Stimulated activated CD4-positive, alpha-beta T cell treated with anti-CD3 and anti-CD28 coated beads, TNF-alpha, amount 100 ng/mL, for 1 hour (primary cell): Measurements from ENCODE around the gene ARID1A.

Experiments used
- DNase-seq, 3 donors: peaks; one replicate each; pipeline ENCODE4 v3.0.0-alpha.2; 2020; ENCODE audit warnings: low read depth in 3 of 3, low spot score in 1 of 3

ARID1A gene

DNA sequence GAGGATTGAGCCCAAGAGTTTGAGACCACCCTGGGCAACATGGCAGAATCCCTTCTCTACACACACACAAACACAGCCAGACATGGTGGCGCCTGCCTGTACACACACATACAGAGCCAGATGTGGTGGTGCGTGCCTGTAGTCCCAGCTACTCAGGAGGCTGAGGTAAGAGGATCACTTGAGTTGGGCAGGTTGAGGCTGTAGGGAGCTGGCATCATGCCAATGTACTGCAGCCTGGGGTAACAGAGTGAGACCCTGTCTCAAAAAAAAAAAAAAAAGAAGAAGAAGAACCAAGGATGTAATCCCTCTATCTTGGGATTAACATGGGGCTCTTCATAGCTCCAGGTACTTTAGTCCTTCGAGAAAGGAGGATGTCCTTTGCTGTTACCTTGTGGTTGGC, 62.5 kb downstream of the ARID1A start:
- DNase-seq, result no peak

DNA sequence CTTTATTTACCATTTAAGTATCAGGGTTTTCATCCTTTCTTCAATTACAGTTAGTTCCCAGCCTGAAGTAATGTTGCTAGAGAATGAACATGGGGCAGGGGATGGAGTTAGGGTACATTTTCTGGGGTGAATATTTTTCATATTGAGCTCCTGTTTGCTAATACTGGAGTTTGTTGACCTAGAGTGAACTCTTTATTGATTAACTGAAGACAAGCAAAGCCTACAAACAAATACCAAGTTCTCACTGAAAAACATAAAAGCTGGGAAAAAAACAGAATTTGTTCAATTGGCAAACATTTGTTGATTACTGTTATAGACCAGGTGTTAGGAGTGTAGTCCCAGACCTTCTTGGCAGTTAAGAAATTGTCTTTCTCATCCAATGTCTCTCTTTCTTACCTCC, 63.7 kb downstream of the ARID1A start:
- no peak for DNase-seq

DNA sequence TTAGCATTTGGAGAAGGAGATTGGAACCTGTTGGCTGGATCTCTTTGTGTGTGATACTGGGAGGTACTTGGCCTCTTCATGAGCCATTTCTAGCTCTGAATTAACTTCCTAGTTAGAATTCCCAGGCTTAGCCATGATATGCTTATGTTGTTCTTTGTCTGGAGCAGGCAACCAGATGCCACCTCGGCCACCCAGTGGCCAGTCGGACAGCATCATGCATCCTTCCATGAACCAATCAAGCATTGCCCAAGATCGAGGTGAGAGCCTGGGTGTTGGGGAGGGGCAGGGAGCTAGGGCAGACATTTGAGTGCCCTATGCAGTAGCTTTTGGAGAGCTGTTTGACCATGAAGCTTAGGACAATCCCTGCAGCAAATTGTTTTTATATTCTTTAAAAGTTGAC, 65.4 kb downstream of the ARID1A start:
- DNase-seq, result no peak

DNA sequence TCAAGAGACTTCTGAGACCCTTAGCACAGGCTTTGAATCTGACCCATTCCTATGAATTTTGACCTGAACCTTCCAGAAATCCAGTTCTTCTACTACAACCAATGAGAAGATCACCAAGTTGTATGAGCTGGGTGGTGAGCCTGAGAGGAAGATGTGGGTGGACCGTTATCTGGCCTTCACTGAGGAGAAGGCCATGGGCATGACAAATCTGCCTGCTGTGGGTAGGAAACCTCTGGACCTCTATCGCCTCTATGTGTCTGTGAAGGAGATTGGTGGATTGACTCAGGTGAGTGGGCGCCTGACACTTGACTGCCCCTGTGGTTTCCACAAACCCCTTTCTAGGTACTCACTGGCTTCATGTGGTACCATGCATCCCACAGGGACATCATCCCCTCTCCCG, 71.9 kb downstream of the ARID1A start:
- DNase-seq, result no peak

DNA sequence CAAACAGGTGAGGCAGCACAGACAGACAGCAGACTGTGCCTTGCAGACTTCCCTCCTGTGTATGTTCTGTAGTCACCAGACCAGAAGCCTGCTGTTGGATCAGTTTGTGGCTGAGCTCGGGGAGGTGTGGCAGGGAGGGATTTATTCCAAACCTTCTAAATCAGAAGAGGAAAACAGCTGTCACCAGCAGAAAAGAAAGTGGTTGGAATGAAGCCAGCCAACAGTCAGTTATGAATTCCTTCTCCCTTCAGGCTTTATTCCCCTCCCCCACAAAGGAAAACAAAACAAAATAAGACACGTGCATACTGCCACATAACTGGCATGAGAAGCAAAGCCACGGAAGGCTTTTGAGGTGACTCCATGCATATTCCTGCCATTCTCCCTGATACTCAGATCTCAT, 72.9 kb downstream of the ARID1A start:
- DNase-seq, result no peak

DNA sequence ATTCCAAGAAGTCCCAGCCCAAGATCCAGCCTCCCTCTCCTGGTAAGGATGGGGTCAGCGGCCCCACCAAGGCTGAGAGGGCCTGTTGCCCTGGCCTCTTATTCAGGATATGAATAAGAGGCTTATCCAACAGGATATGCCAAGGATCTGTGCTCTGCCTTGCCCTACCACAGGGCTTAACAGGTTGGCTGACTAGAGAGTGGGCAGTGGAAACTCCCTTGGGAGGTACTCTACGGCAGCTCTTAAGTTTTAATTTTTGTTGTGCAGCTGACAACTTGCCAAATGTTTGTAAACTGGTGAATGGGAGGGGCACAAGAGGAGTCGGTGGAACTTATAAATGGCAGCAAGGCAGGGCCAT, 75.4 kb downstream of the ARID1A start:
- no peak for DNase-seq

DNA sequence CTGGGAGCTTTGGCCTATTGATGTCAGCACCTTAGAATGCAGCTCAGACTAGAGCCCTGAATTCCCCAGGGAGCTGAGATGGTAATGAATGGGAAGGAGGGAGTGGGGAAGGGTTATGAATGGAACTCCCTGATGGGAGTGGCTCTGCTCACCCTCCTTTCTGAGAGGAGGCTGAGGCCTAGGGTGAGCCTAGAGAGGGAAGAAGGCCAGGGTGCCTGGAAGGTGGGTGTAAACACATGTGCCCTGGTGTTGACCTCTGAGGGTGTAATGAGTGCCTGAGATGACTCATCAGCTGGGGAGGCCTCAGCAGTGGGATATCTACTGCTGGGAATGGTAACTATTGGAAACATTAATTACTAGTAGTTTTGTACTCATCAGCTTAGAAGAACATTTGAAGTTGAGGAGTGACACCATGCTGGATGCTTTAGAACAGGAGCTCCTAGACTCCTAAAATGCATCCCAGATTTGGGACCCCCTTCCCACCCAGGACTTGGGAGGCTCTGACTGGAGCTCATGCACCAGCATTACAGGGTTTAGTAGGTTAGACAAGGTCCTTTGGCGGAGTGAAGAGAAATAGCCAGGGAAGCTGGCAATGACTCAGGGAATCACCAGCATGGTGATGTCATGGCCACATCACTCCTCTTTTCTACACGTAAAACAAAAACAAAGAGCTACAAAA, 76.0 kb downstream of the ARID1A start:
- no peak for DNase-seq

DNA sequence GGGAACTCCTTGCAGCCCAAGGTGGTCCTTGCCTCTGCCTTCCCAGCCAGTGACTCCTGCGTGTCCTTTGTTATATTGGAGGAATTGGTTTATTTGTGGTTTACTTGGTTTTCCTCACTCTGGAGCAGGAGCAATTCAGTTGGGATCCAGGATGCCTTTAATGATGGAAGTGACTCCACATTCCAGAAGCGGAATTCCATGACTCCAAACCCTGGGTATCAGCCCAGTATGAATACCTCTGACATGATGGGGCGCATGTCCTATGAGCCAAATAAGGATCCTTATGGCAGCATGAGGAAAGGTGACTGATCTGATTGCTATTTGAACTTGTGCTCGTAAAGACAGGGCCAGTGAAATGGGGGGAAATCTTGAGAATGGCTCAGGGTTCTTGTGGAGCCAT, 76.9 kb downstream of the ARID1A start:
- DNase-seq, result no peak

DNA sequence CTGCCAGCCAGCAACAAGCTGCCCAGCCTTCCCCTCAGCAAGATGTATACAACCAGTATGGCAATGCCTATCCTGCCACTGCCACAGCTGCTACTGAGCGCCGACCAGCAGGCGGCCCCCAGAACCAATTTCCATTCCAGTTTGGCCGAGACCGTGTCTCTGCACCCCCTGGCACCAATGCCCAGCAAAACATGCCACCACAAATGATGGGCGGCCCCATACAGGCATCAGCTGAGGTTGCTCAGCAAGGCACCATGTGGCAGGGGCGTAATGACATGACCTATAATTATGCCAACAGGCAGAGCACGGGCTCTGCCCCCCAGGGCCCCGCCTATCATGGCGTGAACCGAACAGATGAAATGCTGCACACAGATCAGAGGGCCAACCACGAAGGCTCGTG, 78.6 kb downstream of the ARID1A start:
- DNase-seq, result no peak

DNA sequence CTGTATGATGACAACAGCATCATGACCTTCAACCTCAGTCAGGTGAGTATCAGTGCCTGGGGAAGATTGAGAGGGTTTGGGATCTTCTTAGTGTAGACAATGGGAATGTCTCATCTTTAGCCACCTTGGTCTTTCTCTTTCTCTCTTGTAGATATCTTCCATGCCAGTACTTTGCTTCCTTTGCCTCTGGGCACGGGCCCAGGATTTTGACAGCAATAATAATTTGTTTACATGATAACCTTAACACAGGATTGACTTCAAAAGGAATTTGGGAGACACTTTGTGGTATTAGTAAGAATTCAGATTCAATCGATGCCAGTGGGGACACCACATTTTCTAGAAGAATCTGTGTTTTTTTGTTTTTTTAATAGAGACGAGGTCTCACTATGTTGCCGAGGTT, 79.9 kb downstream of the ARID1A start:
- DNase-seq, result no peak

DNA sequence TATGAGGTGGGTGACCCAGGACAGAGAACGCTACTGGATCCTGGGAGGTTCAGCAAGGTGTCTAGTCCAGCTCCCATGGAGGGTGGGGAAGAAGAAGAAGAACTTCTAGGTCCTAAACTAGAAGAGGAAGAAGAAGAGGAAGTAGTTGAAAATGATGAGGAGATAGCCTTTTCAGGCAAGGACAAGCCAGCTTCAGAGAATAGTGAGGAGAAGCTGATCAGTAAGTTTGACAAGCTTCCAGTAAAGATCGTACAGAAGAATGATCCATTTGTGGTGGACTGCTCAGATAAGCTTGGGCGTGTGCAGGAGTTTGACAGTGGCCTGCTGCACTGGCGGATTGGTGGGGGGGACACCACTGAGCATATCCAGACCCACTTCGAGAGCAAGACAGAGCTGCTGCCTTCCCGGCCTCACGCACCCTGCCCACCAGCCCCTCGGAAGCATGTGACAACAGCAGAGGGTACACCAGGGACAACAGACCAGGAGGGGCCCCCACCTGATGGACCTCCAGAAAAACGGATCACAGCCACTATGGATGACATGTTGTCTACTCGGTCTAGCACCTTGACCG, 83.4 kb downstream of the ARID1A start:
- no peak for DNase-seq

DNA sequence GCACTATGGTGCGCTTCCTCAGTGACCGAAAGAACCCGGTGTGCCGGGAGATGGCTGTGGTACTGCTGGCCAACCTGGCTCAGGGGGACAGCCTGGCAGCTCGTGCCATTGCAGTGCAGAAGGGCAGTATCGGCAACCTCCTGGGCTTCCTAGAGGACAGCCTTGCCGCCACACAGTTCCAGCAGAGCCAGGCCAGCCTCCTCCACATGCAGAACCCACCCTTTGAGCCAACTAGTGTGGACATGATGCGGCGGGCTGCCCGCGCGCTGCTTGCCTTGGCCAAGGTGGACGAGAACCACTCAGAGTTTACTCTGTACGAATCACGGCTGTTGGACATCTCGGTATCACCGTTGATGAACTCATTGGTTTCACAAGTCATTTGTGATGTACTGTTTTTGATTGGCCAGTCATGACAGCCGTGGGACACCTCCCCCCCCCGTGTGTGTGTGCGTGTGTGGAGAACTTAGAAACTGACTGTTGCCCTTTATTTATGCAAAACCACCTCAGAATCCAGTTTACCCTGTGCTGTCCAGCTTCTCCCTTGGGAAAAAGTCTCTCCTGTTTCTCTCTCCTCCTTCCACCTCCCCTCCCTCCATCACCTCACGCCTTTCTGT, 84.6 kb downstream of the ARID1A start:
- no peak for DNase-seq

DNA sequence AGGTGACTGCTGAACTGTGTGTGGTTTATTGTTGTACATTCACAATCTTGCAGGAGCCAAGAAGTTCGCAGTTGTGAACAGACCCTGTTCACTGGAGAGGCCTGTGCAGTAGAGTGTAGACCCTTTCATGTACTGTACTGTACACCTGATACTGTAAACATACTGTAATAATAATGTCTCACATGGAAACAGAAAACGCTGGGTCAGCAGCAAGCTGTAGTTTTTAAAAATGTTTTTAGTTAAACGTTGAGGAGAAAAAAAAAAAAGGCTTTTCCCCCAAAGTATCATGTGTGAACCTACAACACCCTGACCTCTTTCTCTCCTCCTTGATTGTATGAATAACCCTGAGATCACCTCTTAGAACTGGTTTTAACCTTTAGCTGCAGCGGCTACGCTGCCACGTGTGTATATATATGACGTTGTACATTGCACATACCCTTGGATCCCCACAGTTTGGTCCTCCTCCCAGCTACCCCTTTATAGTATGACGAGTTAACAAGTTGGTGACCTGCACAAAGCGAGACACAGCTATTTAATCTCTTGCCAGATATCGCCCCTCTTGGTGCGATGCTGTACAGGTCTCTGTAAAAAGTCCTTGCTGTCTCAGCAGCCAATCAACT, 85.5 kb downstream of the ARID1A start:
- DNase-seq, result no peak

DNA sequence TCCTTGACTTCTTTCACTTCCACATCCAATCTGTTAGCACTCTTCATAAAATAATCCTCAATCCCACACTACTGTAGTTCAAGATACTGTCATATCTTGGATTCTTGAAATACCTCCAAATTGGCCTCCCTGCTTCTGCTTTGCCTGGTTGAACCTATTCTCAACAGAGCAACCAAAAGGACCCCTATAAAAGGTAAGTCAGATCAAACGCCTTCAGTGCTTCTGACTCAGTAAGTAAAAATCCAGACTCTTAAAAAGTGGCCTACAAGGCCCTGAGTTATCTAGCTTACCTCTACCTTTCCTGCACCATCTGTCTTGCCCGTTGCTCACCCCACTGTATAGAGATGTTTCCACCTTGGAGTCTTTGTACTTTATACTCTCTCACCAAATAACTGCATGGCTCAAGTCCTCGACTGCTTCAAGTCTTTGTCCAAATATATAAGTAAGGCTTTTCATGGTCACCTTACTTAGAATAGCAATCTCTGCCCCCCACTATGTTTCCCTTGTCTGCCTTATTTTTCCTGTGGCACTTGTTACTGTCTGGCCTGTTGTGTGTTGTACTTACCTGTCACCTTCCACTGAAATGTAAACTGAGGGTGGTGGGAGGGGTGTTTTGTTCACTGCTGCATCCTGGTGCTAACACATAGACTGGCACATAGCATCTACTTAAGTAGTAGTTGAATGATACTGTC, 86.9 kb downstream of the ARID1A start:
- no peak for DNase-seq

DNA sequence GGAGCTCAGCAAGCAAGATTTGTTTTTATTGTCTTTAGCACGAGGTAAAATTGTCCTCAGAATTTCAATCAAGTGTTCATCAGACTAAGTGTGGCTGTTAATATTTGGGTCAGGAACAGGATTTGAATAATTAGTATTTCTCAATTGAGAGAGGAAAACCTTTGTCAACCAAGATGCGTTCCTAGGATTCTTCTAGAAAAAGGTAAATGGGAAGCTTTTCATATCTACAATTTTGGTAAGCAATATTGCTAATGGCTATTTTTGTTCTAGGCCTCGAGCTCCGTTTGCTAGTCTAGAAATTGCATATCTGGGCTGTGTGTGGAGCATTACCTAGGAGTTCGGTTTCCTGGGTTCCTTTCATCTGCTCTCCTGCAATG, 87.8 kb downstream of the ARID1A start:
- no peak for DNase-seq

DNA sequence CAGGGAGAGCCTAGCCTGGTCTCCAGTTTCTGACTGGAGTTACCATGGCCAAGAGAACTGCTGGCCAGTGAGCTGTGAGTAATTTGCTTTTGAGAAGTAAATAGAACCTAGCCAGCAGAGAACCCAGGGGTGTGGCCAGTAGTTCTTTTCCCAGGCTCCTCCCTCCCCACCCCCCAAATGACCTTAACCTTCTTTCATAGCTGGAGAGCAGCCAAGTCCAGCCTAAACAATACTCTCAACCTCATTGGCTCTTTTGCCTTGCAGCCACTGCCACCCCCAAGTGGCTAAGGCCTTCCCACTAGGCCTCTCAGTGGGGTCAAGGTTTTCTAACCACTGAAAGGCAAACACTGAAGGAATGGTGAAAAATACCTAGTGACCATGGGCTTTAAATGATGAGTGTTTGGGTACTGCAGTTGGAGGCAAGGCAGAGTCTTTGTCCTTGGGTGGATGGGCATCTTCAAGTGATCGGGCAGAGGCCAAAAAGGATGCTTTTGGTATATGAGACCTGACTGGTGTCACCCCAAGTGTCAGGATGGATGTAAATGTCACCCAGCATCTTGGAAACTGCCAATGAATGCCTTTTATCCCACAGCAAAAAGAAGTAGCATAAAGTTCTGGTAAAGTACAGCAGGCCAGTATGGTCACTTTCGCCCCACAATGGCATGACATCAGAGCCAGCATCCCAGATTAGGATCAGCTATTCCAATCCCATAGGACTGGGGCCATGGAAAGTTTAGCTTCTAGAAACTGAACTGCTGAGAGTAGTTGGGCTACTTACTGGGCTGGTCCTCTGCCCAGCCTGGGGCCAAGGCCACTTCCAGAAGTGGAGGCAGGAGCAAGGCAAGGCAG, 88.4 kb downstream of the ARID1A start:
- no peak for DNase-seq

DNA sequence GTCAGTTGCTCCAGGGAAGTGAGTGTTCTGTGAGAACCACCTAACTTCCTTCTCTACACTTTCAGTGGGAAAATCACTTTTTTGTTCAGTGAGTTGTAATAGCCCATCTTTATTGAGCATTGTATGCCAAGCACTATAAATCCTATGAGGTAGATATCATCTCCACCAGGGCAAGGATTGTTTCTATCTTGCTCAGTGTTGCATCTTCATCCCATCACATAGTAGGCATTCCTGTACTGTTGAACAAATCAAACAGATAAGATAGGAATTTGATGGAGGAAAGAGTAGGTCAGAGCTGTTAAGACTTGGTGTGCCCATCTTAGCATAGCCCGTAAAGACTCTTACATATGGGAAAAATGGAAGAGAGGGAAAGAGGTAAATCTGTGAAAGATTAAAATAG, 89.1 kb downstream of the ARID1A start:
- no peak for DNase-seq

DNA sequence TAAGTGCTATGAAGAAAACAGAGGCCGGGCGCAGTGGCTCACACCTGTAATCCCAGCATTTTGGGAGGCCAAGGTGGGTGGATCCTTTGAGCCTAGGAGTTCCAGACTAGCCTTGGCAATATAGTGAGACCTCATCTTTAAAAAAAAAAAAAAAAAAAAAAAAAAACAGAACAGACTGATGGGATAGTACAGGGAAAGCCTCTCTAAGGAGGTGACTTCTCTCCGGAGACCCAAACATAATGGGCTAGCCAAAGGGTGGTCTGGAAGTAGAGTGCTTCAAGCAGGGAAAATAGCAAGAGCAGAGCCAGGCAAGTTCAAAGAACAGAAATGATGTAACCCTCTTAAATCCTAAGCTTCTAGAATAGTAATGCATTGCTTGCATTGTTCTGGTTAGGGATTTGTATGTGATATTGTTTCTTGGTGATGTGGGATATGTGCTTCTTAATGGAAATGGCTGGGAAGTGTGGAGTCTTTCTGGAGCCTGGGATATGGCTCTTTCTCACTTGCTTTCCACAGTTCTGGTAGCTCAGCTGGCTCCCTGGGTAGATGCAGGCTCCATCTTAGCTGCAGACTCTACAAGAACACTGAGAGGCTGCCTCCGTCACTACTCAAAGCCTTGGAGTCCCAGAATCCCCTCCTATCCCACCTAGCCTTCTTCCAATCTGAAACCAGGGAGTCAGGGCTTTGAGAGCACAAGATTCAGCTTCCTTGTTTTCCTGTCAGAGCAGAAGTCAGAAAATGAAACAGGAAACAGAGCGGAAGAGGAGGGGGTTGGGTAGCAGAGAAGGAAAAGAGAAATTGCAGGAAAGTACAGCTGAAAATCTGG, 90.0 kb downstream of the ARID1A start:
- no peak for DNase-seq

DNA sequence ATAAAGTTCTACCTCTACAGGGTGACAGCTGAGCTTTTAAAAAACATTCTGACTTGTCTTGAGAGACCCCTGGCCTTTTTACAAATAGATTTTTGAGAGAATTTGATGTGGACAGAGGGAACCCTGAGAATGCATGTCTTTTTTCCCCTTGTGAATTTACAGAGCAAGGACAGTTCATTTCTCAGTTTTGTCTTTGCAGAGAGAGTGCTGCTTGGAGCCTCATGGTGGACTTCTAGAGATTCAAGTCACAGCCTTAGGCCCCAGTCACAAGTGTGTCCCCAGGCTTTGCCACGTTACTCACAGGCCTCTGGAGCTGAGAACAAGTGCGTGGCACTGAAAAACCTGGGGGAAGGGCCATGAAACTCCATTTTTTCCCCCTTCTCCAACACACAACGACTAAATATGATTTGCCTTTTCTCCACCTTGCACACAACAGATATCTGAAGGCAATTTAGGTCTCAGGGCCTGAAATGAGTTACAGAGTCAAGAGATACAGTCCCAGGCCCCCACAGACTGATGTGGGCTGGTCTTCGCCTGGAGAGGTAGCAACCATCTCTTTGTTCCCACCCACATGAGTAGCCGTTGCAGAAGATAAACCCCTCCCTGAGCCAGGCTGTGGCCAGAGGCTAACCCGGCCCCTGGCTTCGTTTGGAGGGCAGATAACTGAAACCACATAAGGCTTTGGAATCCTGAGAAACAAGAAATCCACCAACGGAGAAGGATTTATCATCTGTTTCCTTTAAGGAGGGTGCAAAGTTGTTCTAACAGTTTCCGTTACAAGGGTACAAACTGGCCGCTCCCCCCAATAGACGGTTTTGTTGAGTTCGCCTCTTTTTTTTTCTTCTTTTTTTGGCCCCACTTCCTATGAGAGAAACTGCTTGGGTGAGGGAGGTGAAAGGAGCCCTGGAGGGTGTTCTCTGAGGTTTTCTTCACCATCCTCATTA, 90.9 kb downstream of the ARID1A start:
- DNase-seq, result no peak
